ENCODE data around the gene POLD3.

Gene POLD3

DNA sequence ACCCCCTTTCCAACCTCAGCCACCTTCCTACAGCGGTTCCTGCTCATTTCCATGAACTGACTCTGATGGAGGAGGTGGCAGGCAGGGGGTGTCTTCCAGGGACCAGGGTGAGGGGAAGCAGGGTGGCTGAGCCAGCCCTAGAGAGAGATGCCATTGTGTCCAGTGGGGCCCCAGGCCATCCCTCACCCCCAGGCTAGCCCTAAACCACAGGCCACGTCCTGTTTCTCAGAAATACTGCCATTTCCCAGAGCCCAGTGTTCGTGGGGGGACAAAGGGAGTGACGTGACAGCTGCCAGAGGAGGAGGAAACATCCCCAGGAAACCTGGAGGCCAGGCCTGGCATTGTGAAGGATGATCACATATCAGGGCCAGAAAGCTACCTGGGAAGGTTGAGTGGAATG is 99.4 kb downstream of the POLD3 start:
- DNase-seq (ENCODE audit: low read depth) = no peak

Data from fibroblast of gingiva (primary cell).